H9 (cell line): ENCODE measurements around the gene CYP21A2. TPM values are rescaled to one million over a fixed set of nuclear protein-coding genes. Genes with fewer than 3 reads are reported as not detected.

Experiments used
- DNase-seq: peaks from one replicate; pipeline ENCODE4 v3.0.0-alpha.2; 2017
- H2AFZ ChIP-seq: one replicate; pipeline ENCODE4 v1.6.1; 2013; ENCODE audit warnings: mild to moderate bottlenecking, low read length, control low read depth, moderate library complexity
- H2AK5ac ChIP-seq: 2 replicates; pipeline ENCODE4 v1.6.1; 2013; ENCODE audit warnings: low read length, control low read depth, mixed read lengths; ENCODE audit not compliant: insufficient read length
- H2BK120ac ChIP-seq: one replicate; pipeline ENCODE4 v1.6.1; 2013; ENCODE audit warnings: low read depth, mild to moderate bottlenecking, low read length, control low read depth, inconsistent platforms; ENCODE audit not compliant: poor library complexity, severe bottlenecking
- H2BK12ac ChIP-seq: 2 replicates; pipeline ENCODE4 v1.6.1; 2013; ENCODE audit warnings: low read length, control low read depth, mixed read lengths, low read depth; ENCODE audit not compliant: insufficient read length
- H2BK15ac ChIP-seq: 2 replicates; pipeline ENCODE4 v1.6.1; 2013; ENCODE audit warnings: low read depth, low read length, control low read depth
- H2BK20ac ChIP-seq: one replicate; pipeline ENCODE4 v1.6.1; 2013; ENCODE audit warnings: low read depth, mild to moderate bottlenecking, low read length, control low read depth, inconsistent platforms; ENCODE audit not compliant: poor library complexity, severe bottlenecking
- H2BK5ac ChIP-seq: 2 replicates; pipeline ENCODE4 v1.6.1; 2013; ENCODE audit warnings: low read length, control low read depth, mixed read lengths; ENCODE audit not compliant: insufficient read length
- H3K14ac ChIP-seq: 2 replicates; pipeline ENCODE4 v1.6.1; 2013; ENCODE audit warnings: low read length, control low read depth; ENCODE audit not compliant: insufficient read depth
- H3K18ac ChIP-seq: 2 replicates; pipeline ENCODE4 v1.6.1; 2013; ENCODE audit warnings: low read depth, mild to moderate bottlenecking, mixed read lengths, low read length, control low read depth; ENCODE audit not compliant: insufficient read length
- H3K23ac ChIP-seq: 2 replicates; pipeline ENCODE4 v1.6.1; 2013; ENCODE audit warnings: low read length, control low read depth, mixed read lengths, low read depth; ENCODE audit not compliant: insufficient read length
- H3K23me2 ChIP-seq: 2 replicates; pipeline ENCODE4 v1.6.1; 2013; ENCODE audit warnings: low read depth, mild to moderate bottlenecking, mixed read lengths, low read length, control low read depth; ENCODE audit not compliant: insufficient read length, poor library complexity, severe bottlenecking
- H3K27ac ChIP-seq: 2 replicates; pipeline ENCODE4 v1.5.1; 2013; ENCODE audit warnings: low read length, control low read depth, mixed read lengths, low read depth; ENCODE audit not compliant: insufficient read length
- H3K27me3 ChIP-seq: 2 replicates; pipeline ENCODE4 v1.6.1; 2013; ENCODE audit warnings: low read length, control low read depth, inconsistent platforms; ENCODE audit not compliant: insufficient read depth
- H3K4ac ChIP-seq: 2 replicates; pipeline ENCODE4 v1.6.1; 2013; ENCODE audit warnings: low read depth, mild to moderate bottlenecking, control low read depth, inconsistent platforms, low read length, moderate library complexity
- H3K4me1 ChIP-seq: 2 replicates; pipeline ENCODE4 v1.6.1; 2013; ENCODE audit warnings: low read length, control low read depth, inconsistent platforms; ENCODE audit not compliant: insufficient read depth
- H3K4me2 ChIP-seq: 2 replicates; pipeline ENCODE4 v1.6.1; 2013; ENCODE audit warnings: low read length, control low read depth, mixed read lengths; ENCODE audit not compliant: insufficient read length, insufficient read depth
- H3K56ac ChIP-seq: 2 replicates; pipeline ENCODE4 v1.6.1; 2013; ENCODE audit warnings: low read depth, mild to moderate bottlenecking, mixed read lengths, low read length, control low read depth; ENCODE audit not compliant: insufficient read length
- H3K79me1 ChIP-seq: 2 replicates; pipeline ENCODE4 v1.6.1; 2013; ENCODE audit warnings: low read depth, mild to moderate bottlenecking, moderate library complexity, low read length, control low read depth, inconsistent platforms; ENCODE audit not compliant: insufficient read depth, poor library complexity, severe bottlenecking
- H3K79me2 ChIP-seq: 2 replicates; pipeline ENCODE4 v1.6.1; 2013; ENCODE audit warnings: low read length, control low read depth, inconsistent platforms; ENCODE audit not compliant: insufficient read depth
- H3K9ac ChIP-seq: 2 replicates; pipeline ENCODE4 v1.6.1; 2013; ENCODE audit warnings: low read length, control low read depth, mixed read lengths; ENCODE audit not compliant: insufficient read length; ENCODE audit errors: extremely low read depth
- H3K9me3 ChIP-seq: one replicate; pipeline ENCODE4 v1.6.1; 2013; ENCODE audit warnings: low read depth, low read length, inconsistent platforms; ENCODE audit not compliant: control insufficient read depth
- H3T11ph ChIP-seq: one replicate; pipeline ENCODE4 v1.6.1; 2013; ENCODE audit warnings: mild to moderate bottlenecking, low read length, control low read depth, inconsistent platforms
- H4K20me1 ChIP-seq: one replicate; pipeline ENCODE4 v1.6.1; 2013; ENCODE audit not compliant: control insufficient read depth, insufficient read length, insufficient read depth
- H4K5ac ChIP-seq: 2 replicates; pipeline ENCODE4 v1.6.1; 2013; ENCODE audit warnings: low read depth, mild to moderate bottlenecking, mixed read lengths, low read length, control low read depth; ENCODE audit not compliant: insufficient read length
- H4K8ac ChIP-seq: replicated peaks from 2 replicates; pipeline ENCODE4 v1.6.1; 2013; ENCODE audit warnings: low read length, control low read depth, mixed read lengths, low read depth; ENCODE audit not compliant: insufficient read length
- H4K91ac ChIP-seq: 2 replicates; pipeline ENCODE4 v1.6.1; 2013; ENCODE audit warnings: low read depth, mild to moderate bottlenecking, moderate library complexity, mixed read lengths, low read length, control low read depth; ENCODE audit not compliant: insufficient read length
- H3K27ac Mint-ChIP-seq, 3 experiments: 2 replicates in 2 of 3; 3 replicates in 1 of 3; pipeline ENCODE4 v1.8.0; 2020 to 2021; ENCODE audit warnings: mixed read lengths in 3 of 3, mild to moderate bottlenecking in 1 of 3, moderate library complexity in 1 of 3
- H3K27me3 Mint-ChIP-seq: 2 replicates; pipeline ENCODE4 v1.8.0; 2021; ENCODE audit warnings: low read depth, mild to moderate bottlenecking, moderate library complexity, mixed read lengths
- H3K36me3 Mint-ChIP-seq, 3 experiments: 2 replicates in 2 of 3; 3 replicates in 1 of 3; pipeline ENCODE4 v1.8.0; 2020 to 2021; ENCODE audit warnings: low read depth in 3 of 3, mixed read lengths in 3 of 3; ENCODE audit not compliant: insufficient read depth in 1 of 3
- H3K4me1 Mint-ChIP-seq, 2 experiments: 2 replicates each; pipeline ENCODE4 v1.8.0; 2020; ENCODE audit warnings: mixed read lengths in 2 of 2
- H3K4me3 Mint-ChIP-seq, 2 experiments: 2 replicates in 1 of 2; 3 replicates in 1 of 2; pipeline ENCODE4 v1.8.0; 2020 to 2021; ENCODE audit warnings: mild to moderate bottlenecking in 2 of 2, mixed read lengths in 2 of 2, moderate library complexity in 1 of 2
- H3K9me3 Mint-ChIP-seq, 2 experiments: 2 replicates in 1 of 2; 3 replicates in 1 of 2; pipeline ENCODE4 v1.8.0; 2020; ENCODE audit warnings: mild to moderate bottlenecking in 2 of 2, mixed read lengths in 2 of 2, moderate library complexity in 1 of 2
- WGBS: extraction: QIAGEN DNeasy Blood & Tissue Kit; methylation state at CpG from one replicate; pipeline ENCODE4 v1.1.7; 2013; ENCODE audit warnings: missing lambda C conversion rate, low lambda C conversion rate, mixed read lengths; ENCODE audit not compliant: insufficient read length; ENCODE audit errors: extremely low coverage; 5-methylcytosine and 5-hydroxymethylcytosine counted together
- total RNA-seq: library from RNA; stranded (reverse); gene quantifications from 2 replicates; pipeline ENCODE4 v1.2.1, GENCODE V29; 2021
- TF ChIP-seq, protein P1 (sequence below): fragments of 200-600 bp; sonication (generic); conservative IDR thresholded peaks from 3 replicates; pipeline ENCODE4 v1.8.0; 2021; ENCODE audit warnings: antibody characterized with exemption, mild to moderate bottlenecking

CYP21A2 gene
- total RNA-seq, 1 experiment from 2014 or later: not detected

DNA sequence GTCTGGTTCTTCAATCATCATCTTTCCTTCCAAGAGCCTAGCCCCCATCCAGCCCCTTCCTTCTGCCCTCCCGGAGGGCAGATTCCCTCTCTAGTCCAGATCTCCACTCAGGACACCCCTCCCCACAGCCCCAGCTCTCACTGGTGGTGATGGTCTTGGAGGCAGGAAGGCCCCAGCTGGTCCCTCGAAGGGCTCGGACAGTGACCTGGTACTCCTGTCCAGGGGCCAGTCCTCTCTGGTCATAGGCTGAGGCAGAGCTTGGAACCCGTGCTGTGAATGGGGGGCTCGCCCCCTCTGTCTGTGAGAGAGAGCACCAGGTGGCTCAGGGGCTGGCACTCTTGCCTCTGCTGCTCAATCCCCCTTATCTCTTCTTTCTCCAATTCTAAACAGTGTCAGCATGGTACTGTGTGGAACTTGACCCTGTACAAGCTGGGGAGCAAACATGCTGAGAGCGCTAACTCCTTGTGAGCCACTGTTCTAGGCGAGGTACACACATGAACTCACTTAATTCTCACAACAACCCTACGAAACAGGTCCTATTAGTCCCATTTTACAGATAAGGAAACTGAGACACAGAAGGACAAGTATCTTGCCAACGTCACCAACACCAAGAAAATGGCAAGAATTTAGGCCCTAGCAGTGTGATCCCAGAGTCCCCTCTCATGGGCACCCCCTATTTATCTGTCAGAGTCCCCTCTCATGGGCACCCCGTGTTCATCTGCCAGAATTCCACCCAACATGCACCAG lies 51.0 kb downstream of the CYP21A2 start:
- Histone ChIP-seq H3K27me3 (no peaks in the 10 kb centered on the region; the same call in 1 of the 2 replicates), H3K9ac (no peak overlapping the region)

More for the DNA sequence above, 51.0 kb downstream of the CYP21A2 start:
- Histone ChIP-seq H4K91ac (no peak overlapping the region), H3K4me2 (no peak overlapping the region), H4K8ac (no peak overlapping the region), H3K18ac (no peak overlapping the region), H3K9me3 (no peaks in the 10 kb centered on the region), H2BK15ac (no peak overlapping the region), H3K79me2 (no peaks in the 10 kb centered on the region), H2BK5ac (no peak overlapping the region), H3T11ph (no peak overlapping the region), H3K23me2 (peaks cover 3% of the 10 kb centered on the region), H3K4ac (no peak overlapping the region), H3K79me1 (no peaks in the 10 kb centered on the region), H3K14ac (no peak overlapping the region), H4K5ac (no peak overlapping the region), H2BK120ac (no peak overlapping the region), H4K20me1 (no peaks in the 10 kb centered on the region), H2BK12ac (no peak overlapping the region), H2BK20ac (no peak overlapping the region), H3K23ac (no peak overlapping the region), H3K27ac (no peak overlapping the region), H3K4me1 (no peaks in the 10 kb centered on the region), H2AFZ (no peak overlapping the region), H2AK5ac (no peak overlapping the region), H3K56ac (no peak overlapping the region)
- H3K27me3 Mint-ChIP-seq: peaks cover 23% of the 10 kb centered on the region
- H3K9me3 Mint-ChIP-seq: no peaks in the 10 kb centered on the region
- WGBS: no CpG with 5 or more reads among the region's 10 CpGs
- peaks cover 12 to 25% of the 10 kb centered on the region in 2 experiments for H3K4me1 Mint-ChIP-seq
- no peak for DNase-seq
- H3K4me3 Mint-ChIP-seq: peak overlapping the region in 1 of 2 experiments; percentile 17; a peak in 2 of 5 replicates
- no peaks in the 10 kb centered on the region; a peak in 1 of 7 replicates for H3K36me3 Mint-ChIP-seq
- TF ChIP-seq, protein P1, sequence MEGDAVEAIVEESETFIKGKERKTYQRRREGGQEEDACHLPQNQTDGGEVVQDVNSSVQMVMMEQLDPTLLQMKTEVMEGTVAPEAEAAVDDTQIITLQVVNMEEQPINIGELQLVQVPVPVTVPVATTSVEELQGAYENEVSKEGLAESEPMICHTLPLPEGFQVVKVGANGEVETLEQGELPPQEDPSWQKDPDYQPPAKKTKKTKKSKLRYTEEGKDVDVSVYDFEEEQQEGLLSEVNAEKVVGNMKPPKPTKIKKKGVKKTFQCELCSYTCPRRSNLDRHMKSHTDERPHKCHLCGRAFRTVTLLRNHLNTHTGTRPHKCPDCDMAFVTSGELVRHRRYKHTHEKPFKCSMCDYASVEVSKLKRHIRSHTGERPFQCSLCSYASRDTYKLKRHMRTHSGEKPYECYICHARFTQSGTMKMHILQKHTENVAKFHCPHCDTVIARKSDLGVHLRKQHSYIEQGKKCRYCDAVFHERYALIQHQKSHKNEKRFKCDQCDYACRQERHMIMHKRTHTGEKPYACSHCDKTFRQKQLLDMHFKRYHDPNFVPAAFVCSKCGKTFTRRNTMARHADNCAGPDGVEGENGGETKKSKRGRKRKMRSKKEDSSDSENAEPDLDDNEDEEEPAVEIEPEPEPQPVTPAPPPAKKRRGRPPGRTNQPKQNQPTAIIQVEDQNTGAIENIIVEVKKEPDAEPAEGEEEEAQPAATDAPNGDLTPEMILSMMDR: no peak
- H3K27ac Mint-ChIP-seq: no peak overlapping the region; a peak in 1 of 7 replicates

Other genes starting within 250 kb of the CYP21A2 start
- gene VARS1, start 242.7 kb upstream of the CYP21A2 start, total RNA-seq: 148 and 154 TPM in 2 replicates
- gene LSM2, start 231.4 kb upstream of the CYP21A2 start, total RNA-seq: 114 and 123 TPM in 2 replicates
- 1.6 and 2.5 TPM in 2 replicates for gene HSPA1L, start 223.1 kb upstream of the CYP21A2 start, total RNA-seq
- gene HSPA1A, start 222.9 kb upstream of the CYP21A2 start, total RNA-seq: 51.2 and 51.7 TPM in 2 replicates
- gene HSPA1B, start 210.7 kb upstream of the CYP21A2 start, total RNA-seq: 85.1 and 90.5 TPM in 2 replicates
- gene NEU1, start 175.6 kb upstream of the CYP21A2 start, total RNA-seq: 35.1 and 36.2 TPM in 2 replicates
- 3.3 and 3.8 TPM in 2 replicates for gene SLC44A4, start 159.4 kb upstream of the CYP21A2 start, total RNA-seq
- 121 and 124 TPM in 2 replicates for gene EHMT2, start 140.7 kb upstream of the CYP21A2 start, total RNA-seq
- gene ZBTB12, start 136.3 kb upstream of the CYP21A2 start, total RNA-seq: 31.0 and 32.7 TPM in 2 replicates
- gene C2, start 110.7 kb upstream of the CYP21A2 start, total RNA-seq: 0.66 and 0.86 TPM in 2 replicates
- 0.31 and 0.39 TPM in 2 replicates for gene CFB, start 92.3 kb upstream of the CYP21A2 start, total RNA-seq
- 90.8 and 91.4 TPM in 2 replicates for gene NELFE, start 79.4 kb upstream of the CYP21A2 start, total RNA-seq
- 78.8 and 86.2 TPM in 2 replicates for gene SKIC2, start 79.2 kb upstream of the CYP21A2 start, total RNA-seq
- 21.6 and 22.9 TPM in 2 replicates for gene DXO, start 66.3 kb upstream of the CYP21A2 start, total RNA-seq
- gene C4A, start 56.4 kb upstream of the CYP21A2 start, total RNA-seq: 4.3 and 5.1 TPM in 2 replicates
- 2.7 TPM in 2 replicates for gene C4B, start 23.6 kb upstream of the CYP21A2 start, total RNA-seq
- gene TNXB, start 70.9 kb downstream of the CYP21A2 start, total RNA-seq: 5.0 and 5.2 TPM in 2 replicates
- 44.0 and 45.3 TPM in 2 replicates for gene ATF6B, start 89.8 kb downstream of the CYP21A2 start, total RNA-seq
- 10.9 and 11.1 TPM in 2 replicates for gene FKBPL, start 91.9 kb downstream of the CYP21A2 start, total RNA-seq
- 1.8 and 1.9 TPM in 2 replicates for gene PRRT1, start 113.5 kb downstream of the CYP21A2 start, total RNA-seq
- 43.1 and 46.3 TPM in 2 replicates for gene PPT2, start 115.7 kb downstream of the CYP21A2 start, total RNA-seq
- 20.8 and 27.2 TPM in 2 replicates for gene EGFL8, start 126.2 kb downstream of the CYP21A2 start, total RNA-seq
- 88.8 and 89.5 TPM in 2 replicates for gene AGPAT1, start 137.7 kb downstream of the CYP21A2 start, total RNA-seq
- gene RNF5, start 140.0 kb downstream of the CYP21A2 start, total RNA-seq: 116 and 126 TPM in 2 replicates
- 14.3 and 17.8 TPM in 2 replicates for gene AGER, start 145.8 kb downstream of the CYP21A2 start, total RNA-seq
- gene PBX2, start 151.8 kb downstream of the CYP21A2 start, total RNA-seq: 174 and 176 TPM in 2 replicates
- 11.8 and 12.0 TPM in 2 replicates for gene GPSM3, start 154.2 kb downstream of the CYP21A2 start, total RNA-seq
- 2.1 and 2.3 TPM in 2 replicates for gene NOTCH4, start 185.7 kb downstream of the CYP21A2 start, total RNA-seq